ENCODE measurements around the gene PRKAG1.

GRCh38 chr12:48981757-48982157 lies 36.8 kb downstream of the PRKAG1 start:
- no peak for TF ChIP-seq CTCF (IDR thresholded peaks at IDR 0.05)
- no peak for TF ChIP-seq POLR2A (IDR thresholded peaks at IDR 0.05)

Measured in adrenal gland (tissue), 5 donors.